H1 (cell line): ENCODE data around the gene ZYX. TPM values are rescaled to one million over a fixed set of nuclear protein-coding genes. Genes with fewer than 3 reads are reported as not detected.

Source experiments
- CTCF ChIA-PET: fragments of 300-600 bp; sonication (Branson Sonifier 250); formaldehyde crosslinking; loops from one replicate; lab custom pipeline; 2021; ENCODE audit not compliant: partially characterized antibody; lab: Charles Lee
- POLR2A ChIA-PET: fragments of 300-600 bp; sonication (Branson Sonifier 250); formaldehyde crosslinking; loops from one replicate; lab custom pipeline; 2021; ENCODE audit warnings: inconsistent platforms; ENCODE audit not compliant: partially characterized antibody; lab: Charles Lee
- DNase-seq, 2 experiments: peaks; one replicate each; pipeline versions ENCODE4 v3.0.0 to v3.0.0-alpha.2; 2010 to 2022; ENCODE audit warnings: low spot score in 2 of 2, low read depth in 1 of 2, mixed read lengths in 1 of 2
- FAIRE-seq: peaks from 2 replicates; lab custom pipeline; 2011; peaks lifted over from hg19 to GRCh38; lab: Jason Lieb, UNC
- H2AFZ ChIP-seq: 2 replicates; pipeline ENCODE4 v1.8.1; 2012; ENCODE audit warnings: low read length, inconsistent platforms
- H2AK5ac ChIP-seq: 2 replicates; pipeline ENCODE4 v1.6.1; 2013; ENCODE audit warnings: low read depth, low read length
- H2BK120ac ChIP-seq: replicated peaks from 2 replicates; pipeline ENCODE3; 2013; ENCODE audit warnings: low read depth, low read length, inconsistent platforms
- H2BK12ac ChIP-seq: 2 replicates; pipeline ENCODE4 v1.6.1; 2013; ENCODE audit warnings: low read depth, low read length
- H2BK15ac ChIP-seq: 2 replicates; pipeline ENCODE4 v1.6.1; 2013; ENCODE audit warnings: low read length
- H2BK20ac ChIP-seq: 2 replicates; pipeline ENCODE4 v1.6.1; 2013; ENCODE audit warnings: low read length
- H2BK5ac ChIP-seq: 2 replicates; pipeline ENCODE4 v1.6.1; 2013; ENCODE audit warnings: low read depth, low read length
- H3K14ac ChIP-seq: 2 replicates; pipeline ENCODE4 v1.6.1; 2013; ENCODE audit warnings: inconsistent platforms; ENCODE audit not compliant: insufficient read length
- H3K18ac ChIP-seq: 2 replicates; pipeline ENCODE4 v1.6.1; 2013; ENCODE audit warnings: low read length; ENCODE audit errors: extremely low read depth
- H3K23ac ChIP-seq: 2 replicates; pipeline ENCODE4 v1.6.1; 2013; ENCODE audit warnings: inconsistent platforms; ENCODE audit not compliant: insufficient read length
- H3K23me2 ChIP-seq: 2 replicates; pipeline ENCODE4 v1.6.1; 2013; ENCODE audit warnings: low read depth, low read length
- H3K27ac ChIP-seq: 2 replicates; pipeline ENCODE4 v1.6.1; 2011; ENCODE audit warnings: low read depth, low read length, inconsistent platforms
- H3K27me3 ChIP-seq, 4 experiments: replicated peaks in 1 of 4; 1 replicate in 1 of 4; 2 replicates in 3 of 4; pipeline versions ENCODE4 v1.6.1 to v1.8.1; 2011 to 2013; ENCODE audit warnings: low read length in 3 of 4, mild to moderate bottlenecking in 3 of 4, inconsistent platforms in 2 of 4, mixed read lengths in 2 of 4, moderate library complexity in 1 of 4; ENCODE audit not compliant: control insufficient read depth in 3 of 4, insufficient read depth in 3 of 4; ENCODE audit errors: extremely low read depth in 1 of 4
- H3K36me3 ChIP-seq, 4 experiments: 2 replicates each; pipeline versions ENCODE4 v1.6.1 to v1.8.1; 2011 to 2013; ENCODE audit warnings: mild to moderate bottlenecking in 4 of 4, low read length in 3 of 4, moderate library complexity in 2 of 4, control low read depth in 1 of 4, inconsistent platforms in 1 of 4; ENCODE audit not compliant: insufficient read depth in 4 of 4, control insufficient read depth in 2 of 4
- H3K4ac ChIP-seq: replicated peaks from 2 replicates; pipeline ENCODE3; 2013; ENCODE audit warnings: low read length, low read depth, mixed read lengths, inconsistent platforms; ENCODE audit not compliant: insufficient read length
- H3K4me1 ChIP-seq, 4 experiments: replicated peaks in 1 of 4; 1 replicate in 1 of 4; 2 replicates in 3 of 4; pipeline versions ENCODE4 v1.6.1 to v1.8.1; 2011 to 2013; ENCODE audit warnings: low read length in 3 of 4, inconsistent platforms in 2 of 4, mixed read lengths in 1 of 4; ENCODE audit not compliant: insufficient read depth in 4 of 4, control insufficient read depth in 3 of 4
- H3K4me2 ChIP-seq, 2 experiments: 2 replicates each; pipeline versions ENCODE4 v1.6.1 to v1.8.1; 2011 to 2013; ENCODE audit warnings: low read depth in 2 of 2, low read length in 2 of 2, control low read depth in 1 of 2, inconsistent platforms in 1 of 2, mild to moderate bottlenecking in 1 of 2; ENCODE audit not compliant: insufficient read depth in 1 of 2
- H3K4me3 ChIP-seq, 4 experiments: fragments of 200-600, 300-600 bp in 1 of 4; sonication (generic), shearing (Covaris generic), sonication (Bioruptor Twin) in 1 of 4; 2 replicates each; pipeline versions ENCODE4 v1.5.1 to v1.8.1; 2011 to 2016; ENCODE audit warnings: low read length in 4 of 4, low read depth in 3 of 4, control low read depth in 2 of 4, inconsistent platforms in 2 of 4, mild to moderate bottlenecking in 2 of 4, mixed read lengths in 1 of 4, moderate library complexity in 1 of 4; ENCODE audit not compliant: insufficient read depth in 2 of 4; ENCODE audit errors: extremely low read depth in 1 of 4
- H3K56ac ChIP-seq: replicated peaks from 2 replicates; pipeline ENCODE3; 2013; ENCODE audit warnings: low read depth, mild to moderate bottlenecking, mixed read lengths, low read length, inconsistent platforms; ENCODE audit not compliant: insufficient read length
- H3K79me1 ChIP-seq: 2 replicates; pipeline ENCODE4 v1.6.1; 2013; ENCODE audit warnings: low read depth, low read length, control low read depth
- H3K79me2 ChIP-seq, 2 experiments: 2 replicates each; pipeline versions ENCODE4 v1.6.1 to v1.8.1; 2012 to 2013; ENCODE audit warnings: low read length in 2 of 2, mild to moderate bottlenecking in 2 of 2, inconsistent platforms in 1 of 2; ENCODE audit not compliant: insufficient read depth in 2 of 2, control insufficient read depth in 1 of 2
- H3K9ac ChIP-seq, 4 experiments: replicated peaks in 1 of 4; 1 replicate in 1 of 4; 2 replicates in 3 of 4; pipeline versions ENCODE4 v1.6.1 to v1.8.1; 2011 to 2013; ENCODE audit warnings: low read depth in 3 of 4, low read length in 3 of 4, control low read depth in 2 of 4, mild to moderate bottlenecking in 2 of 4, moderate library complexity in 2 of 4, inconsistent platforms in 1 of 4; ENCODE audit errors: extremely low read depth in 1 of 4
- H3K9me3 ChIP-seq, 2 experiments: 2 replicates each; pipeline versions ENCODE4 v1.6.1 to v1.8.1; 2012 to 2013; ENCODE audit warnings: mild to moderate bottlenecking in 2 of 2, moderate library complexity in 2 of 2, control low read depth in 1 of 2, inconsistent platforms in 1 of 2, low read depth in 1 of 2, low read length in 1 of 2, mixed read lengths in 1 of 2; ENCODE audit not compliant: insufficient read depth in 2 of 2
- H4K20me1 ChIP-seq, 2 experiments: replicated peaks in 1 of 2; 2 replicates each; pipeline versions ENCODE3 to v1.8.1; 2011 to 2013; ENCODE audit warnings: inconsistent platforms in 2 of 2, low read length in 2 of 2, mild to moderate bottlenecking in 1 of 2; ENCODE audit not compliant: insufficient read depth in 2 of 2, control insufficient read depth in 1 of 2
- H4K5ac ChIP-seq: 2 replicates; pipeline ENCODE4 v1.6.1; 2013; ENCODE audit warnings: low read length, low read depth, mixed read lengths, inconsistent platforms; ENCODE audit not compliant: insufficient read length
- H4K8ac ChIP-seq: 2 replicates; pipeline ENCODE4 v1.8.0; 2013; ENCODE audit warnings: mild to moderate bottlenecking, moderate library complexity, low read length, inconsistent platforms; ENCODE audit not compliant: insufficient read depth; ENCODE audit errors: extremely low read depth
- H4K91ac ChIP-seq: replicated peaks from 2 replicates; pipeline ENCODE3; 2013; ENCODE audit warnings: low read length, mixed read lengths, inconsistent platforms; ENCODE audit not compliant: insufficient read length
- BRCA1 ChIP-seq: IDR thresholded peaks from 2 replicates; pipeline ENCODE4 v1.6.1; 2012; ENCODE audit warnings: low read depth, low read length, improper control_type of control experiment
- EP300 ChIP-seq, 2 experiments: IDR thresholded peaks; 1 replicate in 1 of 2; 2 replicates in 1 of 2; pipeline ENCODE4 v1.6.1; 2011 to 2012; ENCODE audit warnings: low read depth in 2 of 2, low read length in 2 of 2, mild to moderate bottlenecking in 2 of 2, borderline replicate concordance in 1 of 2, inconsistent platforms in 1 of 2, moderate library complexity in 1 of 2
- POU5F1 ChIP-seq: IDR thresholded peaks from 2 replicates; pipeline ENCODE4 v1.6.1; 2011; ENCODE audit warnings: low read depth, mild to moderate bottlenecking, low read length, moderate library complexity
- SIN3A ChIP-seq, 2 experiments: IDR thresholded peaks in 1 of 2; conservative IDR thresholded peaks in 1 of 2; 2 replicates each; pipeline ENCODE4 v1.6.1; 2011 to 2012; ENCODE audit warnings: low read length in 2 of 2, improper control_type of control experiment in 1 of 2, low read depth in 1 of 2, mild to moderate bottlenecking in 1 of 2
- SP1 ChIP-seq: IDR thresholded peaks from 2 replicates; pipeline ENCODE4 v1.6.1; 2011; ENCODE audit warnings: low read depth, low read length
- WGBS, 2 experiments: shearing (Covaris generic) in 1 of 2; methylation state at CpG; one replicate each; pipeline versions ENCODE4 v1.1.6 to v1.1.7; 2013 to 2015; ENCODE audit warnings: low lambda C conversion rate in 2 of 2, mixed read lengths in 2 of 2, inconsistent platforms in 1 of 2, low coverage in 1 of 2, missing lambda C conversion rate in 1 of 2; ENCODE audit not compliant: insufficient replicate concordance in 2 of 2, insufficient coverage in 1 of 2, insufficient read length in 1 of 2; ENCODE audit errors: extremely low coverage in 1 of 2, missing lambda C conversion rate in 1 of 2; 5-methylcytosine and 5-hydroxymethylcytosine counted together
- polyA plus RNA-seq, 7 experiments: library from polyadenylated mRNA; depleted of rRNA in 3 of 7; stranded (reverse) in 5 of 7; unstranded in 2 of 7; fragments of >200 nt in 5 of 7; fragments of 200-250 nt in 2 of 7; gene quantifications; 1 replicate in 5 of 7; 2 replicates in 1 of 7; 4 replicates in 1 of 7; pipeline versions ENCODE4 v1.2.1 to v1.2.3, GENCODE V29; 2011 to 2013; ENCODE audit warnings: missing spikeins in 2 of 7, mixed read lengths in 2 of 7
- total RNA-seq: library from RNA; stranded (reverse); fragmentation: NEBNext Ultra II Directional; extraction: Animal tissue kit (Norgen Biotek cat#: 25700); gene quantifications from 2 replicates; pipeline ENCODE4 v1.2.1, GENCODE V29; 2021

ZYX gene
- total and polyA plus RNA-seq, 2 of the 8 experiments (the other 6 are each of a cell fraction or from before 2014, with no cell fraction given): 40.6 to 159 TPM

GRCh38 chr7:143431109-143431508, 50.0 kb downstream of the ZYX start:
- FAIRE-seq (no peak), DNase-seq (no peak)
- Histone ChIP-seq H3K56ac (no peak overlapping the region), H4K91ac (no peak overlapping the region), H3K4me2 (no peak overlapping the region), H3K79me1 (no peaks in the 10 kb centered on the region), H4K5ac (no peak overlapping the region), H2BK120ac (no peak overlapping the region), H2AFZ (no peak overlapping the region), H3K4ac (no peak overlapping the region), H2BK15ac (no peak overlapping the region), H3K4me3 (no peak overlapping the region), H3K36me3 (no peaks in the 10 kb centered on the region), H3K27me3 (no peaks in the 10 kb centered on the region), H3K23ac (no peak overlapping the region), H3K9ac (no peak overlapping the region), H3K23me2 (peaks cover 2% of the 10 kb centered on the region; the same call in 1 of the 2 replicates), H2BK20ac (no peak overlapping the region), H3K4me1 (no peaks in the 10 kb centered on the region), H4K8ac (no peak overlapping the region), H2BK5ac (no peak overlapping the region), H3K9me3 (no peaks in the 10 kb centered on the region), H3K18ac (no peak overlapping the region), H2AK5ac (no peak overlapping the region), H3K79me2 (no peaks in the 10 kb centered on the region), H4K20me1 (no peaks in the 10 kb centered on the region), H3K14ac (no peak overlapping the region), H2BK12ac (no peak overlapping the region), H3K27ac (no peak overlapping the region)
- CTCF ChIA-PET: interaction anchor here (1.2 to 4.5 kb wide), 2 partner anchors 9 to 15 kb away, joined by 4 to 23 read pairs; no protein-coding TSS in a partner anchor
- POLR2A ChIA-PET: no interaction called here
- TF ChIP-seq BRCA1 (no peak), SP1 (no peak), POU5F1 (no peak), EP300 (IDR thresholded peaks at IDR 0.05; ENCODE audit: borderline replicate concordance in 1 of 2, low read depth in 2 of 2, low read length in 2 of 2) (no peak), SIN3A (conservative IDR thresholded peaks at IDR 0.05 in 1 of 2, IDR thresholded peaks at IDR 0.05 in 1 of 2; ENCODE audit: low read depth in 1 of 2, low read length in 2 of 2) (no peak)
- 46% methylated on average over 2 of the region's 2 CpGs; no CpG with 5 or more reads in 1 of the 2 experiments for WGBS, 2 experiments
